GM19468 (cell line): ENCODE data around the gene TAF5L.

ENCODE experiments used
- ATAC-seq: cut with Tn5 transposase; IDR thresholded peaks from one replicate; pipeline ENCODE4 v1.9.1; 2021; ENCODE audit warnings: mild to moderate bottlenecking, moderate library complexity, moderate number of reproducible peaks; ENCODE audit not compliant: unreplicated experiment; ENCODE audit errors: extremely low read depth

Gene TAF5L

GRCh38 chr1:229550812-229551567, 74.9 kb downstream of the TAF5L start:
- no peak for ATAC-seq

- no peak for ATAC-seq
Observed at GRCh38 chr1:229547542-229547941, 78.4 kb downstream of the TAF5L start.

- ATAC-seq: no peak
Observed at GRCh38 chr1:229544587-229544986, 81.3 kb downstream of the TAF5L start.
